GM20000 (cell line): Measurements from ENCODE around the gene GLG1.

Experiments
- DNase-seq: peaks from one replicate; pipeline ENCODE4 v3.0.0; 2012; ENCODE audit warnings: low spot score
- CTCF ChIP-seq: IDR thresholded peaks from 2 replicates; pipeline ENCODE4 v1.5.1; 2012; ENCODE audit warnings: mild to moderate bottlenecking, control low read depth; ENCODE audit errors: extremely low read depth, missing control alignments

The GLG1 gene

GRCh38 chr16:74625500-74626350 lies 18.8 kb upstream of the GLG1 start:
- no peak for DNase-seq
- TF ChIP-seq CTCF, result no peak

GRCh38 chr16:74623839-74624235 lies 16.9 kb upstream of the GLG1 start:
- TF ChIP-seq CTCF, result no peak
- DNase-seq, result no peak

- DNase-seq, result peak; percentile 31
- no peak for TF ChIP-seq CTCF
These were observed 16.4 kb upstream of the GLG1 start for GRCh38 chr16:74623214-74623838.

- no peak for TF ChIP-seq CTCF
- no peak for DNase-seq
These were observed 15.1 kb upstream of the GLG1 start for GRCh38 chr16:74622005-74622404.

- no peak for DNase-seq
These were observed 10.4 kb upstream of the GLG1 start for GRCh38 chr16:74617206-74617788.

GRCh38 chr16:74611721-74612120 lies 4.8 kb upstream of the GLG1 start:
- DNase-seq, result no peak
- no peak for TF ChIP-seq CTCF

More at GRCh38 chr16:74617206-74617788, 10.4 kb upstream of the GLG1 start:
- TF ChIP-seq CTCF, result no peak

GRCh38 chr16:74608944-74609343 lies 2.0 kb upstream of the GLG1 start:
- DNase-seq, result no peak
- TF ChIP-seq CTCF, result no peak
